ENCODE data around the gene PDCD1. TPM values are rescaled to one million over a fixed set of nuclear protein-coding genes. Genes with fewer than 3 reads are reported as not detected.
A peak's percentile ranks its signal among the peaks of the same experiment; 100 is the strongest.

Gene PDCD1
- total and polyA plus RNA-seq, 2 of the 13 experiments (the other 11 are each of a cell fraction or from before 2014, with no cell fraction given), result 0.04 TPM; not detected in 1

DNA sequence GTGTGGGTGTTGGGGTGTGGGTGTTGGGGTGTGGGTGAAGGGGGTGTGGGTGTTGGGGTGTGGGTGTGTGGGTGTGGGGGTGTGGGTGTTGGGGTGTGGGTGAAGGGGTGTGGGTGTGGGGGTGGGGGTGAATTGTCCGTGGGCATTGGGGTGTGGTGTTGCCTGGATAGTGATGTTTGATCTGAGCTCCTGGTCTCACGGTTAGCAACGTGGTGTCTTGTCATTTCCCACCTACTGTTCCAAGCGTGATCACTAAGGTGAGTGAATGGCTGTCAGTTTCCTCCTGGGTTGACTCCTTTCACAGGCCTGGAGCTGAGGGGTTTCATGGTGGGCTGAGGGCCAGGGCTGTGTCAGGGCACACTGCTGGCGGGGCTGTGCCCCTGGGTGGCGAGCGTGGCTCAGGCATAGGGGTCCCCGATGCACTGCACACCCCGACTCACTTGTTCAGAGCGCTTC is 38.1 kb upstream of the PDCD1 start:
- Histone ChIP-seq H3K36me3 (replicated peaks in 1 of 2; ENCODE audit: control insufficient read depth in 1 of 2, insufficient read depth in 2 of 2, low read length in 2 of 2) (no peaks in the 10 kb centered on the region), H3K4me3 (replicated peaks in 1 of 3; ENCODE audit: insufficient read depth in 1 of 3, low read depth in 2 of 3, low read length in 3 of 3) (no peak overlapping the region), H3K9me3 (ENCODE audit: low read length) (no peaks in the 10 kb centered on the region), H3K27me3 (ENCODE audit: control insufficient read depth in 1 of 2, insufficient read depth in 2 of 2, low read length in 2 of 2) (peaks cover 11 to 58% of the 10 kb centered on the region in 2 experiments), H4K20me1 (ENCODE audit: insufficient read depth, low read length) (no peaks in the 10 kb centered on the region), H3K4me2 (ENCODE audit: low read depth, low read length) (no peak overlapping the region), H3K27ac (ENCODE audit: extremely low read length, insufficient read depth, low read length) (no peak overlapping the region), H3K4me1 (ENCODE audit: insufficient read depth, low read length) (peaks cover 13% of the 10 kb centered on the region), H2AFZ (ENCODE audit: low read length) (no peak overlapping the region), H3K79me2 (ENCODE audit: insufficient read depth, low read length) (no peaks in the 10 kb centered on the region), H3K9ac (ENCODE audit: insufficient read depth, low read depth, low read length) (no peak overlapping the region)
- TF ChIP-seq ONECUT2 (CRISPR knock-in tag; IDR thresholded peaks at IDR 0.05) (no peak), PCBP1 (IDR thresholded peaks at IDR 0.05; ENCODE audit: borderline replicate concordance, low read depth, low read length) (peak; percentile 72; the same call in 1 of the 2 replicates)
- WGBS (ENCODE audit: low lambda C conversion rate), result 63% methylated on average over 9 of the region's 10 CpGs
- ChIA-PET CTCF (ENCODE audit: low intra/inter-chr PET ratio, low total read pairs) (no interaction called here), POLR2A (no interaction called here)
- ATAC-seq (no peak), FAIRE-seq (no peak), DNase-seq (ENCODE audit: low spot score) (no peak)
- no TSS peak for BruUV-seq (replicated peaks)
- intact Hi-C loops (cut with micrococcal nuclease; ENCODE audit: unreplicated experiment) (no loop called here), in situ Hi-C loops (cut with HindIII; ENCODE audit: extremely low pct_ligation_motif_present, low pct_unique_long_range_greater_than_20kb) (no loop called here)

DNA sequence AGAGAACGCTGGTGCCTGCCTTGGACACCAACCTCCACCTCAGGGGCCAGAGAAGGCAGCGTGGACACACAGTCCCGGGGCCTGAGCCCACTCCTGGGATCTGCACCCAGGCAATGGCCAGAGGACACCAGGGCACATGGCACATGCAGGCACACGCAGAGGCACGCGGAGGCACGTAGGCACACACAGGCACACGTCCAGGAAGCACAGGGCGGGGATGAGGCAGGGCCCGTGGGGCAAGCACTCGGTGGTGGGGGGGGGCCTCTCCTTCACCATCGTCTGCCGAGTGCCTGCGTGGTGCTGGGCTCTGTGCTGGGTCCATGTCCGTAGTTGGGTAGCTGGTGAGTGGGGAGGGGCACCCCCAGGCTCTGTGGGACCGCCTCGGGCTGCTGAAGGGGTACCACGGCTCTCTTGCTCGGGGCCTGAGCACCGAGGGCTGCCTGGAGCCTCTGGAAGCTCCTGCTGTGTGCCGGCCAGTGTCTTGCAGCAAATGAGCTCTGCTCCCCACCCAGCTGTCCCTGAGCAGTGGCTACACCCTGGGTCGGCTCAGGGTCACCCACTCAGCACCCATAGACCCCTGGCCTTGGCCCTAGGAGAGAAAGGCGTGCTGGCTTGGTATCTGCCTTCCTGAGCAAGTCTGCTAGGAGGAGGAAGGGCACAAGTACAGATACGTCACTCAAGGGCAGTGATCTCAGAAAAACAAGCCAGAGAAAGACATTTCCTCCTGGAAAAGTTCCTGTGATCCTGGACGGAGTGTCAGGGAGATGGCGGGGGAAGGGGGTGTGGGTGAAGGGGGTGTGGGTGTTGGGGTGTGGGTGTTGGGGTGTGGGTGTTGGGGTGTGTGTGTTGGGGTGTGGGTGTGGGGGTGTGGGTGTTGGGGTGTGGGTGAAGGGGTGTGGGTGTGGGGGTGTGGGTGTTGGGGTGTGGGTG is 37.3 kb upstream of the PDCD1 start:
- H3K27ac ChIP-seq (ENCODE audit: extremely low read length, insufficient read depth, low read length), result no peak overlapping the region
- TF ChIP-seq ZNF607 (CRISPR knock-in tag; IDR thresholded peaks at IDR 0.05; ENCODE audit: borderline replicate concordance), result no peak
- no peak for TF ChIP-seq CBX1 (IDR thresholded peaks at IDR 0.05; ENCODE audit: low read depth)
- TF ChIP-seq, protein P1, sequence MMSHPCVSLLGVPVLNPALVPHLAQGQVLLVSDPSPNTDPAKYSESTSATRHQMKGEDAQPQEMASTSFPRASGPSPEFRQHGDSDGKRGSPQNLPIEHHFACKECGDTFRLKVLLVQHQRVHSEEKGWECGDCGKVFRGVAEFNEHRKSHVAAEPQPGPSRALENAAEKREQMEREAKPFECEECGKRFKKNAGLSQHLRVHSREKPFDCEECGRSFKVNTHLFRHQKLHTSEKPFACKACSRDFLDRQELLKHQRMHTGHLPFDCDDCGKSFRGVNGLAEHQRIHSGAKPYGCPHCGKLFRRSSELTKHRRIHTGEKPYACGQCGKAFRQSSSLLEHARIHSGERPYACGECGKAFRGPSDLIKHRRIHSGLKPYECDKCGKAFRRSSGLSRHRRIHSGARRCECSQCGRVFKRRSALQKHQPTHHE (CRISPR knock-in tag; IDR thresholded peaks at IDR 0.05; ENCODE audit: borderline replicate concordance), result no peak
- TF ChIP-seq, protein P2, sequence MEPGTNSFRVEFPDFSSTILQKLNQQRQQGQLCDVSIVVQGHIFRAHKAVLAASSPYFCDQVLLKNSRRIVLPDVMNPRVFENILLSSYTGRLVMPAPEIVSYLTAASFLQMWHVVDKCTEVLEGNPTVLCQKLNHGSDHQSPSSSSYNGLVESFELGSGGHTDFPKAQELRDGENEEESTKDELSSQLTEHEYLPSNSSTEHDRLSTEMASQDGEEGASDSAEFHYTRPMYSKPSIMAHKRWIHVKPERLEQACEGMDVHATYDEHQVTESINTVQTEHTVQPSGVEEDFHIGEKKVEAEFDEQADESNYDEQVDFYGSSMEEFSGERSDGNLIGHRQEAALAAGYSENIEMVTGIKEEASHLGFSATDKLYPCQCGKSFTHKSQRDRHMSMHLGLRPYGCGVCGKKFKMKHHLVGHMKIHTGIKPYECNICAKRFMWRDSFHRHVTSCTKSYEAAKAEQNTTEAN (CRISPR knock-in tag; conservative IDR thresholded peaks at IDR 0.05), result no peak
- TF ChIP-seq NRL (CRISPR knock-in tag; IDR thresholded peaks at IDR 0.05; ENCODE audit: borderline replicate concordance), result peak; percentile 54; the same call in 1 of the 2 replicates
- no peak for TF ChIP-seq FLYWCH1 (CRISPR knock-in tag; IDR thresholded peaks at IDR 0.05)
- no peak for TF ChIP-seq MTA1 (CRISPR knock-in tag; IDR thresholded peaks at IDR 0.05; ENCODE audit: borderline replicate concordance)
- no peak for TF ChIP-seq SRSF4 (IDR thresholded peaks at IDR 0.05; ENCODE audit: low read depth, low read length, poor library complexity, severe bottlenecking)
- peak; percentile 38 for TF ChIP-seq PCBP2 (optimal IDR thresholded peaks at IDR 0.05; ENCODE audit: low read depth, low read length, poor library complexity, severe bottlenecking)
- TF ChIP-seq SRSF1 (optimal IDR thresholded peaks at IDR 0.05; ENCODE audit: low read depth, low read length), result no peak
- TF ChIP-seq CREB1 (IDR thresholded peaks at IDR 0.05), result peak; percentile 73
- TF ChIP-seq CREB1 (CRISPR knock-in tag; IDR thresholded peaks at IDR 0.05), result no peak
- no peak for TF ChIP-seq ZNF263 (CRISPR knock-in tag; IDR thresholded peaks at IDR 0.05)
- peak; percentile 84 for TF ChIP-seq ZBTB21 (CRISPR knock-in tag; IDR thresholded peaks at IDR 0.05)

More for the DNA sequence above, 37.3 kb upstream of the PDCD1 start:
- H3K36me3 ChIP-seq (replicated peaks in 1 of 2; ENCODE audit: control insufficient read depth in 1 of 2, insufficient read depth in 2 of 2, low read length in 2 of 2), result no peaks in the 10 kb centered on the region
- peak overlapping the region; percentile 45; the same call in 1 of the 2 replicates for H3K4me2 ChIP-seq (ENCODE audit: low read depth, low read length)
- no peak overlapping the region for H2AFZ ChIP-seq (ENCODE audit: low read length)
- H3K9ac ChIP-seq (ENCODE audit: insufficient read depth, low read depth, low read length), result no peak overlapping the region
- BruUV-seq (replicated peaks), result no TSS peak
- no peaks in the 10 kb centered on the region for H3K9me3 ChIP-seq (ENCODE audit: low read length)
- no peaks in the 10 kb centered on the region for H3K79me2 ChIP-seq (ENCODE audit: insufficient read depth, low read length)
- peak; percentile 52 for ATAC-seq
- POLR2A ChIA-PET, result no interaction called here
- CTCF ChIA-PET (ENCODE audit: low intra/inter-chr PET ratio, low total read pairs), result no interaction called here
- WGBS (ENCODE audit: low lambda C conversion rate), result 43% methylated on average over 14 of the region's 26 CpGs
- H3K27me3 ChIP-seq (ENCODE audit: control insufficient read depth in 1 of 2, insufficient read depth in 2 of 2, low read length in 2 of 2), result peaks cover 9 to 57% of the 10 kb centered on the region in 2 experiments; a peak in 4 of 5 replicates
- DNase-seq (ENCODE audit: low spot score), result no peak
- in situ Hi-C loops (cut with HindIII; ENCODE audit: extremely low pct_ligation_motif_present, low pct_unique_long_range_greater_than_20kb), result no loop called here
- H4K20me1 ChIP-seq (ENCODE audit: insufficient read depth, low read length), result no peaks in the 10 kb centered on the region
- intact Hi-C loops (cut with micrococcal nuclease; ENCODE audit: unreplicated experiment), result no loop called here
- peaks cover 17% of the 10 kb centered on the region for H3K4me1 ChIP-seq (ENCODE audit: insufficient read depth, low read length)
- no peak for FAIRE-seq
- no peak overlapping the region for H3K4me3 ChIP-seq (replicated peaks in 1 of 3; ENCODE audit: insufficient read depth in 1 of 3, low read depth in 2 of 3, low read length in 3 of 3)
